ENCODE measurements around the gene SPON1. TPM values are rescaled to one million over a fixed set of nuclear protein-coding genes. Genes with fewer than 3 reads are reported as not detected.
"Not testable (repeated sequence)": the region's sequence is repeated elsewhere in the genome, so short reads cannot be mapped to it uniquely, and the experiment has no call there.

Gene SPON1
- total and polyA plus RNA-seq, 2 donors (not counting 1 experiment from before 2014, with no cell fraction given): 0.30 TPM; not detected in 1

DNA sequence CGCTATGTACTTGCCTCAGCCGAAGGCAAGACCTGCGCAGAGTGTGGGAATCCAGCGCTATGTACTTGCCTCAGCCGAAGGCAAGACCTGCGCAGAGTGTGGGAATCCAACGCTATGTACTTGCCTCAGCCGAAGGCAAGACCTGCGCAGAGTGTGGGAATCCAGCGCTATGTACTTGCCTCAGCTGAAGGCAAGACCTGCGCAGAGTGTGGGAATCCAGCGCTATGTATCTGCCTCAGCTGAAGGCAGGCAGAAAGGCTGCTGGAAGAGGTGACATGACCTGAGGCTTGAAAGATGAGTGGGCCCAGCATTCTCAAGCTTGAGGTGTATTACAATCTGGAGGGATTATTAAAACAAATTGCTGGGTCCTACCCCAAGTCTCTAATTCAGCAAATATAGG is 290.0 kb downstream of the SPON1 start:
- Mint-ChIP-seq H3K4me1 (peaks cover 17% of the 10 kb centered on the region), H3K27me3 (peaks cover 29% of the 10 kb centered on the region)
- intact Hi-C loops (cut with micrococcal nuclease); H3K4me3 Mint-ChIP-seq; ATAC-seq (ENCODE audit: low read depth); POLR2A ChIA-PET; H3K27ac Mint-ChIP-seq; H3K79me2 ChIP-seq (ENCODE audit: control insufficient read depth, insufficient read depth, low read length); DNase-seq; H3K27ac ChIP-seq (ENCODE audit: low read length in 2 of 2); H3K9ac ChIP-seq (ENCODE audit: low read length); H2AFZ ChIP-seq (ENCODE audit: insufficient read depth, low read depth, low read length, poor library complexity, severe bottlenecking); H3K4me2 ChIP-seq (replicated peaks; ENCODE audit: low read depth, low read length, poor library complexity, severe bottlenecking); H3K4me3 ChIP-seq (ENCODE audit: control extremely low read depth in 1 of 5, extremely low read depth in 1 of 5, insufficient read depth in 1 of 5, low read depth in 2 of 5, low read length in 4 of 5); H3K9me3 Mint-ChIP-seq (ENCODE audit: insufficient read depth); H3K36me3 ChIP-seq (replicated peaks in 1 of 2; ENCODE audit: control extremely low read depth in 1 of 2, control insufficient read depth in 1 of 2, extremely low read depth in 1 of 2, insufficient read depth in 2 of 2, low read length in 1 of 2); H4K20me1 ChIP-seq (ENCODE audit: control insufficient read depth, insufficient read depth, low read length, poor library complexity, severe bottlenecking); H3K9me3 ChIP-seq (ENCODE audit: control extremely low read depth in 1 of 3, control insufficient read depth in 2 of 3, insufficient read depth in 1 of 3, low read length in 2 of 3): not testable (repeated sequence)
- Histone ChIP-seq H3K4me1 (ENCODE audit: control insufficient read depth in 2 of 2, insufficient read depth in 2 of 2, low read length in 2 of 2) (peaks cover 10 to 11% of the 10 kb centered on the region in 2 donors), H3K27me3 (replicated peaks in 1 of 4; ENCODE audit: control extremely low read depth in 1 of 4, control insufficient read depth in 3 of 4, insufficient read depth in 4 of 4, low read length in 3 of 4) (peaks cover 0 to 18% (median 3%) of the 10 kb centered on the region in 4 experiments)
- CTCF ChIA-PET: interaction anchor here (1.2 to 5.2 kb wide), 6 partner anchors 12 to 480 kb away, joined by 5 to 113 read pairs (median 10); no protein-coding TSS in a partner anchor
- WGBS (ENCODE audit: insufficient coverage): 96% methylated on average over 7 of the region's 12 CpGs

GRCh38 chr11:14253421-14253820 is 290.9 kb downstream of the SPON1 start:
- no peak for TF ChIP-seq EZH2 (IDR thresholded peaks at IDR 0.05; ENCODE audit: borderline replicate concordance, insufficient read depth, low read depth, low read length, poor library complexity, severe bottlenecking)
- TF ChIP-seq, protein P1, sequence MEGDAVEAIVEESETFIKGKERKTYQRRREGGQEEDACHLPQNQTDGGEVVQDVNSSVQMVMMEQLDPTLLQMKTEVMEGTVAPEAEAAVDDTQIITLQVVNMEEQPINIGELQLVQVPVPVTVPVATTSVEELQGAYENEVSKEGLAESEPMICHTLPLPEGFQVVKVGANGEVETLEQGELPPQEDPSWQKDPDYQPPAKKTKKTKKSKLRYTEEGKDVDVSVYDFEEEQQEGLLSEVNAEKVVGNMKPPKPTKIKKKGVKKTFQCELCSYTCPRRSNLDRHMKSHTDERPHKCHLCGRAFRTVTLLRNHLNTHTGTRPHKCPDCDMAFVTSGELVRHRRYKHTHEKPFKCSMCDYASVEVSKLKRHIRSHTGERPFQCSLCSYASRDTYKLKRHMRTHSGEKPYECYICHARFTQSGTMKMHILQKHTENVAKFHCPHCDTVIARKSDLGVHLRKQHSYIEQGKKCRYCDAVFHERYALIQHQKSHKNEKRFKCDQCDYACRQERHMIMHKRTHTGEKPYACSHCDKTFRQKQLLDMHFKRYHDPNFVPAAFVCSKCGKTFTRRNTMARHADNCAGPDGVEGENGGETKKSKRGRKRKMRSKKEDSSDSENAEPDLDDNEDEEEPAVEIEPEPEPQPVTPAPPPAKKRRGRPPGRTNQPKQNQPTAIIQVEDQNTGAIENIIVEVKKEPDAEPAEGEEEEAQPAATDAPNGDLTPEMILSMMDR (IDR thresholded peaks at IDR 0.05): no peak
- Histone ChIP-seq H3K4me3 (ENCODE audit: control extremely low read depth in 1 of 5, extremely low read depth in 1 of 5, insufficient read depth in 1 of 5, low read depth in 2 of 5, low read length in 4 of 5) (no peak overlapping the region), H3K27ac (ENCODE audit: low read length in 2 of 2) (no peak overlapping the region), H3K27me3 (replicated peaks in 1 of 4; ENCODE audit: control extremely low read depth in 1 of 4, control insufficient read depth in 3 of 4, insufficient read depth in 4 of 4, low read length in 3 of 4) (peaks cover 0 to 18% (median 1%) of the 10 kb centered on the region in 4 experiments), H2AFZ (ENCODE audit: insufficient read depth, low read depth, low read length, poor library complexity, severe bottlenecking) (no peak overlapping the region), H3K4me1 (ENCODE audit: control insufficient read depth in 2 of 2, insufficient read depth in 2 of 2, low read length in 2 of 2) (peaks cover 8 to 9% of the 10 kb centered on the region in 2 donors), H3K9ac (ENCODE audit: low read length) (no peak overlapping the region), H3K4me2 (replicated peaks; ENCODE audit: low read depth, low read length, poor library complexity, severe bottlenecking) (no peak overlapping the region), H3K36me3 (replicated peaks in 1 of 2; ENCODE audit: control extremely low read depth in 1 of 2, control insufficient read depth in 1 of 2, extremely low read depth in 1 of 2, insufficient read depth in 2 of 2, low read length in 1 of 2) (no peaks in the 10 kb centered on the region), H4K20me1 (ENCODE audit: control insufficient read depth, insufficient read depth, low read length, poor library complexity, severe bottlenecking) (no peaks in the 10 kb centered on the region), H3K9me3 (ENCODE audit: control extremely low read depth in 1 of 3, control insufficient read depth in 2 of 3, insufficient read depth in 1 of 3, low read length in 2 of 3) (no peaks in the 10 kb centered on the region), H3K79me2 (ENCODE audit: control insufficient read depth, insufficient read depth, low read length) (no peaks in the 10 kb centered on the region)
- no peak for ATAC-seq (ENCODE audit: low read depth)
- WGBS (ENCODE audit: insufficient coverage): 60% methylated on average over 2 of the region's 2 CpGs
- no peak overlapping the region for H3K27ac Mint-ChIP-seq
- H3K4me3 Mint-ChIP-seq: no peak overlapping the region
- no peaks in the 10 kb centered on the region for H3K9me3 Mint-ChIP-seq (ENCODE audit: insufficient read depth)
- peaks cover 10% of the 10 kb centered on the region for H3K4me1 Mint-ChIP-seq
- intact Hi-C loops (cut with micrococcal nuclease): no loop called here
- peaks cover 23% of the 10 kb centered on the region for H3K27me3 Mint-ChIP-seq
- DNase-seq: no peak
- ChIA-PET POLR2A (no interaction called here), CTCF (interaction anchor here (0.5 to 5.2 kb wide), 6 partner anchors 23 to 481 kb away, joined by 3 to 113 read pairs (median 8); no protein-coding TSS in a partner anchor)

All from B cell (primary cell).